Endometrial microvascular endothelial cells (primary cell): ENCODE results near the gene TMEM127. TPM values are rescaled to one million over a fixed set of nuclear protein-coding genes. Genes with fewer than 3 reads are reported as not detected.
"Not testable (repeated sequence)": the region's sequence is repeated elsewhere in the genome, so short reads cannot be mapped to it uniquely, and the experiment has no call there.

Source experiments
- in situ Hi-C: cut with HindIII; loops from 2 replicates; pipeline ENCODE4 v1.10.0; 2017; ENCODE audit warnings: low sequenced_read_pairs, low pct_unique_long_range_greater_than_20kb; ENCODE audit errors: inconsistent ontology term
- total RNA-seq: library from RNA; depleted of rRNA; stranded (reverse); fragments of >200 nt; gene quantifications from one replicate; pipeline ENCODE4 v1.2.3, GENCODE V29; 2015; ENCODE audit errors: inconsistent ontology term

Gene TMEM127
- total RNA-seq, 1 donor from 2014 or later, result 36.6 TPM

GRCh38 chr2:96265349-96265839, 403 bp downstream of the TMEM127 start:
- in situ Hi-C loops, result no loop called here

- in situ Hi-C loops, result no loop called here
Measured at GRCh38 chr2:96264656-96265348, 995 bp downstream of the TMEM127 start.

- in situ Hi-C loops, result no loop called here
Measured at GRCh38 chr2:96264086-96264485, 1.7 kb downstream of the TMEM127 start.

GRCh38 chr2:96262306-96262705, 3.5 kb downstream of the TMEM127 start:
- in situ Hi-C loops, result no loop called here

- in situ Hi-C loops, result no loop called here
Measured at GRCh38 chr2:96261328-96262003, 4.3 kb downstream of the TMEM127 start.

GRCh38 chr2:96260387-96261260, 5.2 kb downstream of the TMEM127 start:
- in situ Hi-C loops, result no loop called here

GRCh38 chr2:96259497-96259921, 6.3 kb downstream of the TMEM127 start:
- in situ Hi-C loops, result no loop called here

- in situ Hi-C loops, result no loop called here
Measured at GRCh38 chr2:96258166-96259022, 7.4 kb downstream of the TMEM127 start.

- in situ Hi-C loops, result not testable (repeated sequence)
Measured at GRCh38 chr2:96257744-96258143, 8.1 kb downstream of the TMEM127 start.

- in situ Hi-C loops, result no loop called here
Measured at GRCh38 chr2:96256611-96257113, 9.1 kb downstream of the TMEM127 start.

- in situ Hi-C loops, result no loop called here
Measured at GRCh38 chr2:96254571-96254970, 11.2 kb downstream of the TMEM127 start.

- in situ Hi-C loops, result no loop called here
Measured at GRCh38 chr2:96253006-96253405, 12.8 kb downstream of the TMEM127 start.

GRCh38 chr2:96252526-96252925, 13.3 kb downstream of the TMEM127 start:
- in situ Hi-C loops, result no loop called here

GRCh38 chr2:96251721-96252292, 14.0 kb downstream of the TMEM127 start:
- in situ Hi-C loops, result no loop called here

- in situ Hi-C loops, result no loop called here
Measured at GRCh38 chr2:96250188-96250587, 15.6 kb downstream of the TMEM127 start.

- in situ Hi-C loops, result no loop called here
Measured at GRCh38 chr2:96249654-96250053, 16.1 kb downstream of the TMEM127 start.

GRCh38 chr2:96248624-96249023, 17.2 kb downstream of the TMEM127 start:
- in situ Hi-C loops, result no loop called here

GRCh38 chr2:96247896-96248295, 17.9 kb downstream of the TMEM127 start:
- in situ Hi-C loops, result no loop called here
